Astrocyte (in vitro differentiated cells and primary cell): Measurements from ENCODE around the gene SNTB2. TPM values are rescaled to one million over a fixed set of nuclear protein-coding genes. Genes with fewer than 3 reads are reported as not detected.
"Not testable (repeated sequence)": the region's sequence is repeated elsewhere in the genome, so short reads cannot be mapped to it uniquely, and the experiment has no call there.

Experiments
- DNase-seq: peaks from one replicate; pipeline ENCODE4 v3.0.0-alpha.2; 2010; ENCODE audit warnings: low read depth
- FAIRE-seq: peaks from 2 replicates; lab custom pipeline; 2011; peaks lifted over from hg19 to GRCh38; lab: Jason Lieb, UNC
- H2AFZ ChIP-seq: 2 replicates; pipeline ENCODE4 v1.6.0; 2012; ENCODE audit warnings: low read depth, low read length, inconsistent platforms
- H3K27ac ChIP-seq: 2 replicates; pipeline ENCODE4 v1.5.1; 2011; ENCODE audit warnings: low read depth, low read length, inconsistent platforms
- H3K27me3 ChIP-seq: 2 replicates; pipeline ENCODE4 v1.6.0; 2011; ENCODE audit warnings: low read length, inconsistent platforms; ENCODE audit not compliant: insufficient read depth
- H3K36me3 ChIP-seq: 2 replicates; pipeline ENCODE4 v1.5.1; 2011; ENCODE audit warnings: low read length, inconsistent platforms; ENCODE audit not compliant: insufficient read depth
- H3K4me1 ChIP-seq: 2 replicates; pipeline ENCODE4 v1.5.1; 2011; ENCODE audit warnings: low read length, inconsistent platforms; ENCODE audit not compliant: insufficient read depth
- H3K4me2 ChIP-seq: 2 replicates; pipeline ENCODE4 v1.6.0; 2012; ENCODE audit warnings: low read length, inconsistent platforms
- H3K4me3 ChIP-seq: 2 replicates; pipeline ENCODE4 v1.5.1; 2011; ENCODE audit warnings: low read depth, mild to moderate bottlenecking, low read length, inconsistent platforms; ENCODE audit not compliant: insufficient read depth
- H3K79me2 ChIP-seq: 2 replicates; pipeline ENCODE4 v1.6.0; 2012; ENCODE audit warnings: mild to moderate bottlenecking, low read length, inconsistent platforms; ENCODE audit not compliant: insufficient read depth
- H3K9ac ChIP-seq: 2 replicates; pipeline ENCODE4 v1.6.0; 2012; ENCODE audit warnings: mild to moderate bottlenecking, low read length, inconsistent platforms
- H3K9me3 ChIP-seq: 2 replicates; pipeline ENCODE4 v1.5.1; 2012; ENCODE audit warnings: low read depth, mild to moderate bottlenecking, low read length, inconsistent platforms; ENCODE audit not compliant: insufficient read depth
- H4K20me1 ChIP-seq: 2 replicates; pipeline ENCODE4 v1.6.0; 2012; ENCODE audit warnings: low read length, inconsistent platforms; ENCODE audit not compliant: insufficient read depth
- H3K27ac Mint-ChIP-seq: one replicate; pipeline ENCODE4 v1.8.0; 2021; ENCODE audit warnings: mild to moderate bottlenecking, mixed read lengths; ENCODE audit not compliant: unreplicated experiment
- H3K27me3 Mint-ChIP-seq: one replicate; pipeline ENCODE4 v1.8.0; 2021; ENCODE audit warnings: low read depth, mixed read lengths; ENCODE audit not compliant: unreplicated experiment
- H3K36me3 Mint-ChIP-seq: one replicate; pipeline ENCODE4 v1.8.0; 2021; ENCODE audit warnings: low read depth, mixed read lengths; ENCODE audit not compliant: unreplicated experiment
- H3K4me1 Mint-ChIP-seq: one replicate; pipeline ENCODE4 v1.8.0; 2021; ENCODE audit warnings: low read depth, mixed read lengths; ENCODE audit not compliant: unreplicated experiment
- H3K4me3 Mint-ChIP-seq: one replicate; pipeline ENCODE4 v1.8.0; 2021; ENCODE audit warnings: mild to moderate bottlenecking, moderate library complexity, mixed read lengths; ENCODE audit not compliant: unreplicated experiment
- H3K9me3 Mint-ChIP-seq: one replicate; pipeline ENCODE4 v1.8.0; 2021; ENCODE audit warnings: mild to moderate bottlenecking, mixed read lengths; ENCODE audit not compliant: unreplicated experiment
- EZH2 ChIP-seq: IDR thresholded peaks from 2 replicates; pipeline ENCODE4 v1.6.1; 2012; ENCODE audit warnings: mild to moderate bottlenecking, low read length, inconsistent platforms; ENCODE audit not compliant: insufficient read depth
- total RNA-seq: library from RNA; stranded (reverse); gene quantifications from 2 replicates; pipeline ENCODE4 v1.2.1, GENCODE V29; 2021
- TF ChIP-seq, protein P1 (sequence below): IDR thresholded peaks from 2 replicates; pipeline ENCODE4 v1.5.1; 2011; ENCODE audit warnings: low read depth, mild to moderate bottlenecking, inconsistent platforms, low read length, moderate library complexity; ENCODE audit not compliant: insufficient read depth

The SNTB2 gene
- total RNA-seq, 1 donor from 2014 or later: 30.4 TPM

DNA sequence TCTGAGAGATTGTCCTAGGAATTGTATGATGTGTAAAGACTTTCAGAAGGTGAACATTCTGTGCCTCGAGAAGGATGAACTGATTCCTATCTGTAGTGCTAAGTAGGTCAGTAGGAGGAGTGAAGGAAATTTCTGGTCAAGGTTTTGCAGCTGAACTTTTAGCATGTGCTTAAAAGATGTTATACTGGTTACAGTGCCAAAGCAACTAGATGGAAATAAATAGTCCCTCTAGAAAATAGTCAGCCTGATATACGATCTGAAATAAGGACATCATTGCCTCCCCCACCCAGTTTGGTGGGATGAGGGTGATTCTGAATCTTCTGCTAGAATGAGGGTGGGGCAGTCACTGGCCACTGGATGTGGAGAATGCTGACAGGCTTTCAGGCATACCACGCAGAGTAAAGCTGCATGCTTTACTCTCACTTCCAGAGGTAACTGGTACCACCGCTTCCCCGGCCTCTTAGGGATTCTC lies 66.9 kb downstream of the SNTB2 start:
- no peaks in the 10 kb centered on the region for H3K9me3 ChIP-seq
- DNase-seq: peak; percentile 20
- Mint-ChIP-seq H3K27me3 (no peaks in the 10 kb centered on the region), H3K9me3 (no peaks in the 10 kb centered on the region), H3K4me3 (no peak overlapping the region), H3K36me3 (peaks cover 6% of the 10 kb centered on the region), H3K4me1 (peaks cover 6% of the 10 kb centered on the region), H3K27ac (no peak overlapping the region)
- no peak overlapping the region for H2AFZ ChIP-seq
- H3K27me3 ChIP-seq: no peaks in the 10 kb centered on the region
- H4K20me1 ChIP-seq: peaks cover 41% of the 10 kb centered on the region
- FAIRE-seq: no peak
- TF ChIP-seq EZH2: no peak
- TF ChIP-seq, protein P1, sequence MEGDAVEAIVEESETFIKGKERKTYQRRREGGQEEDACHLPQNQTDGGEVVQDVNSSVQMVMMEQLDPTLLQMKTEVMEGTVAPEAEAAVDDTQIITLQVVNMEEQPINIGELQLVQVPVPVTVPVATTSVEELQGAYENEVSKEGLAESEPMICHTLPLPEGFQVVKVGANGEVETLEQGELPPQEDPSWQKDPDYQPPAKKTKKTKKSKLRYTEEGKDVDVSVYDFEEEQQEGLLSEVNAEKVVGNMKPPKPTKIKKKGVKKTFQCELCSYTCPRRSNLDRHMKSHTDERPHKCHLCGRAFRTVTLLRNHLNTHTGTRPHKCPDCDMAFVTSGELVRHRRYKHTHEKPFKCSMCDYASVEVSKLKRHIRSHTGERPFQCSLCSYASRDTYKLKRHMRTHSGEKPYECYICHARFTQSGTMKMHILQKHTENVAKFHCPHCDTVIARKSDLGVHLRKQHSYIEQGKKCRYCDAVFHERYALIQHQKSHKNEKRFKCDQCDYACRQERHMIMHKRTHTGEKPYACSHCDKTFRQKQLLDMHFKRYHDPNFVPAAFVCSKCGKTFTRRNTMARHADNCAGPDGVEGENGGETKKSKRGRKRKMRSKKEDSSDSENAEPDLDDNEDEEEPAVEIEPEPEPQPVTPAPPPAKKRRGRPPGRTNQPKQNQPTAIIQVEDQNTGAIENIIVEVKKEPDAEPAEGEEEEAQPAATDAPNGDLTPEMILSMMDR: no peak
- H3K9ac ChIP-seq: no peak overlapping the region
- H3K4me1 ChIP-seq: no peaks in the 10 kb centered on the region
- H3K4me3 ChIP-seq: no peak overlapping the region
- H3K79me2 ChIP-seq: peaks cover 65% of the 10 kb centered on the region
- H3K36me3 ChIP-seq: peaks cover 3% of the 10 kb centered on the region
- H3K27ac ChIP-seq: no peak overlapping the region
- H3K4me2 ChIP-seq: no peak overlapping the region

DNA sequence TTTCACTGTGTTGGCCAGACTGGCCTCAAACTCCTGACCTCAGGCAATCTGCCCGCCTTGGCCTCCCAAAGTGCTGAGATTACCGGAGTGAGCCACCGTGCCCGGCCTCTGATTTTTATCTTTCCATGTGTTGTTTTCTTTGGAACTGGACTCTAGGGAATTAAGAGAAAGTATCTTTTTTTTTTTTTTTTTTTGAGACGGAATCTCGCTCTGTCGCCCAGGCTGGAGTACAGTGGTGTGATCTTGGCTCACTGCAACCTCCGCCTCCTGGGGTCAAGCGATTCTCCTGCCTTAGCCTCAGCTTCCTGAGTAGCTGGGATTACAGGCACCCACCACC lies 72.4 kb downstream of the SNTB2 start:
- not testable (repeated sequence) for H3K27me3 ChIP-seq, H3K9ac ChIP-seq, H3K36me3 Mint-ChIP-seq, H2AFZ ChIP-seq, H3K4me1 ChIP-seq, H3K4me3 Mint-ChIP-seq, H3K27ac Mint-ChIP-seq, H3K4me1 Mint-ChIP-seq, H3K27me3 Mint-ChIP-seq, H3K27ac ChIP-seq, H3K4me3 ChIP-seq, H3K4me2 ChIP-seq, DNase-seq, H3K9me3 Mint-ChIP-seq, H3K9me3 ChIP-seq, FAIRE-seq
- H3K79me2 ChIP-seq: peaks cover 58% of the 10 kb centered on the region
- peaks cover 16% of the 10 kb centered on the region for H3K36me3 ChIP-seq
- H4K20me1 ChIP-seq: peaks cover 25% of the 10 kb centered on the region

DNA sequence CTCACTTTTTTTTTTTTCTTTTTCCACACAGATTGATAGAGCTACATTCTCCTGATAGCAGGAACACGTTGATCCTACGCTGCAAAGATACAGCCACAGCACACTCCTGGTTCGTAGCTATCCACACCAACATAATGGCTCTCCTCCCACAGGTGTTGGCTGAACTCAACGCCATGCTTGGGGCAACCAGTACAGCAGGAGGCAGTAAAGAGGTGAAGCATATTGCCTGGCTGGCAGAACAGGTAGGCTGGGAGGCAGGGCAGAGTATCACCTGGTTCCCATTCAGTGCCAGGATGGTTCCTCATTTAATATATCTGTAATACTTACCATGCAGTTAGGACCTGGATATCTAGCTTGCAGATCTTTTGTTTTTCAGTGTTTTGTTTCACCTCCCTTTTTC lies 73.1 kb downstream of the SNTB2 start:
- Histone ChIP-seq H3K79me2 (peaks cover 53% of the 10 kb centered on the region), H3K4me2 (no peak overlapping the region), H4K20me1 (peaks cover 22% of the 10 kb centered on the region), H3K9ac (no peak overlapping the region), H3K9me3 (no peaks in the 10 kb centered on the region), H2AFZ (no peak overlapping the region), H3K4me3 (no peak overlapping the region), H3K27me3 (no peaks in the 10 kb centered on the region), H3K36me3 (peaks cover 19% of the 10 kb centered on the region), H3K27ac (no peak overlapping the region), H3K4me1 (no peaks in the 10 kb centered on the region)
- Mint-ChIP-seq H3K36me3 (peaks cover 12% of the 10 kb centered on the region), H3K4me3 (no peak overlapping the region), H3K27me3 (no peaks in the 10 kb centered on the region), H3K27ac (no peak overlapping the region), H3K9me3 (no peaks in the 10 kb centered on the region), H3K4me1 (no peaks in the 10 kb centered on the region)
- TF ChIP-seq, protein P1: no peak
- TF ChIP-seq EZH2: no peak
- DNase-seq (no peak), FAIRE-seq (no peak)
